Mucosa of descending colon (tissue), 3 donors: ENCODE measurements around the gene PRKCZ. TPM values are rescaled to one million over a fixed set of nuclear protein-coding genes. Genes with fewer than 3 reads are reported as not detected.

Source experiments
- ATAC-seq: fragments of 200-7000 bp; cut with Tn5 transposase; one replicate; pipeline ENCODE4 v1.9.1; 2020; ENCODE audit warnings: mild to moderate bottlenecking, moderate library complexity
- DNase-seq, 3 donors: peaks; one replicate each; pipeline ENCODE4 v3.0.0-alpha.2; 2020
- H3K36me3 ChIP-seq: fragments of 200-600 bp; one replicate; pipeline ENCODE4 v1.8.0; 2021; ENCODE audit warnings: low read depth, mild to moderate bottlenecking
- H3K4me1 ChIP-seq: fragments of 200-600 bp; one replicate; pipeline ENCODE4 v1.8.0; 2021; ENCODE audit warnings: low read depth, mild to moderate bottlenecking
- H3K4me3 ChIP-seq: fragments of 200-600 bp; one replicate; pipeline ENCODE4 v1.8.0; 2021; ENCODE audit warnings: mild to moderate bottlenecking
- H3K9me3 ChIP-seq: fragments of 200-600 bp; one replicate; pipeline ENCODE4 v1.8.0; 2021; ENCODE audit warnings: mild to moderate bottlenecking
- intact Hi-C, 2 donors: fragments of 100-400 bp; cut with DNase I in 1 of 2; cut with micrococcal nuclease in 1 of 2; formaldehyde crosslinking; loops; one replicate each; pipeline versions ENCODE4 v1.11.0 to v1.11.1; 2022; cut with DNase I, micrococcal nuclease
- total RNA-seq, 3 donors: library from RNA; stranded (reverse); fragmentation: NEBNext Ultra II Directional in 2 of 3; extraction: Animal tissue kit (Norgen Biotek cat#: 25700) in 2 of 3; gene quantifications; one replicate each; pipeline versions ENCODE4 v1.2.1 to v1.2.4, GENCODE V29; 2021 to 2023
- TF ChIP-seq, protein P1 (sequence below): fragments of 200-600 bp; IDR thresholded peaks from one replicate; pipeline ENCODE4 v1.8.0; 2022; ENCODE audit warnings: antibody characterized with exemption, mild to moderate bottlenecking
- donor health status: DM: no; HTN: no; CAD: no; lungs with moderate emphysema.
- donor health status: DM: no; HTN: no; CAD: no.
- donor health status: DM: no; HTN: yes; CAD: no.

The PRKCZ gene
- total RNA-seq, 3 donors from 2014 or later, result 38.9 to 80.2 (median 53.7) TPM

DNA sequence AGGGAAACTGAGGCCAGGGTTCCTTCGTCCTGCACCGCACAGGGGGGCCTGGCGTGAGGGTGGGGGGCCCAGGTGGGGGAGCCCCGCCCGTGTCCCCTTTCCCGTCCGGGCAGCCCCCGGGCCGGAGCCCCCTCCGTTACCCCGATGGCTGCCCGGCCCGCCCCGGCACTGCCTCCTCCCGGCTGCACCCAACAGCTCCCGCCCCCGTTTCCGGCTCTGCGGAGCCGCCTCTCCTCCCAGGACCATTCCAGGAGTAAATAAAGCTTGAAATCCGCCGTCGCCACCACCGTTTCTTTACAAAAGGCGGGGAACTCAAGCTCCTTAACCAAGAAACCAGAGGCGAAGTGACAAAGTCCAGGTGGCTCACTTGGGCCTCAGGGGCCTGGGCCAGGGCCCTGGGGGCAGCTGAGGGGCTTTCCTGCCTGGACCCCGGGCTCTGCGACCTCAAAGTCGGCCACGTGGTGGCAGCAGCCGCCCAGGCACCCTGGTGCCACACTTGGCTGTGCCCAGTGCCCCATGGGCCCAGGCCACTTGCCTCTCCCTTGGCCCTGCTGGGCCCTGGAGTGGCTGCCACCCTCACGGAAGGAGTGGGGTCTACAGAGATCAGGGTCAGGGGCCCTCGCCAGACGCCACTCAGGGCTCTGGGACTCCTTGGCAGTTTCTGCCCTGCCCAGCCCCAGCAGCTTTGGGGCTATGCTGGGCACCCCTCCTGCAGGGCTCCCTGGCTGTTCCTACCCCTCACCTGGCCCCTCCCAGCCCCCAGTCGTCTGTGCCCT is 144.9 kb downstream of the PRKCZ start:
- DNase-seq (peak; percentile 92 to 95 (median 94)), ATAC-seq (peak; percentile 77)
- Histone ChIP-seq H3K4me3 (peak overlapping the region; percentile 26), H3K36me3 (no peaks in the 10 kb centered on the region), H3K4me1 (peaks cover 42% of the 10 kb centered on the region), H3K9me3 (no peaks in the 10 kb centered on the region)
- intact Hi-C loops, result loop anchor here in 1 of 2 donors (5.0 kb wide), 1 partner anchor 182 kb away; no protein-coding TSS in a partner anchor
- TF ChIP-seq, protein P1, sequence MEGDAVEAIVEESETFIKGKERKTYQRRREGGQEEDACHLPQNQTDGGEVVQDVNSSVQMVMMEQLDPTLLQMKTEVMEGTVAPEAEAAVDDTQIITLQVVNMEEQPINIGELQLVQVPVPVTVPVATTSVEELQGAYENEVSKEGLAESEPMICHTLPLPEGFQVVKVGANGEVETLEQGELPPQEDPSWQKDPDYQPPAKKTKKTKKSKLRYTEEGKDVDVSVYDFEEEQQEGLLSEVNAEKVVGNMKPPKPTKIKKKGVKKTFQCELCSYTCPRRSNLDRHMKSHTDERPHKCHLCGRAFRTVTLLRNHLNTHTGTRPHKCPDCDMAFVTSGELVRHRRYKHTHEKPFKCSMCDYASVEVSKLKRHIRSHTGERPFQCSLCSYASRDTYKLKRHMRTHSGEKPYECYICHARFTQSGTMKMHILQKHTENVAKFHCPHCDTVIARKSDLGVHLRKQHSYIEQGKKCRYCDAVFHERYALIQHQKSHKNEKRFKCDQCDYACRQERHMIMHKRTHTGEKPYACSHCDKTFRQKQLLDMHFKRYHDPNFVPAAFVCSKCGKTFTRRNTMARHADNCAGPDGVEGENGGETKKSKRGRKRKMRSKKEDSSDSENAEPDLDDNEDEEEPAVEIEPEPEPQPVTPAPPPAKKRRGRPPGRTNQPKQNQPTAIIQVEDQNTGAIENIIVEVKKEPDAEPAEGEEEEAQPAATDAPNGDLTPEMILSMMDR, result peak; percentile 85

DNA sequence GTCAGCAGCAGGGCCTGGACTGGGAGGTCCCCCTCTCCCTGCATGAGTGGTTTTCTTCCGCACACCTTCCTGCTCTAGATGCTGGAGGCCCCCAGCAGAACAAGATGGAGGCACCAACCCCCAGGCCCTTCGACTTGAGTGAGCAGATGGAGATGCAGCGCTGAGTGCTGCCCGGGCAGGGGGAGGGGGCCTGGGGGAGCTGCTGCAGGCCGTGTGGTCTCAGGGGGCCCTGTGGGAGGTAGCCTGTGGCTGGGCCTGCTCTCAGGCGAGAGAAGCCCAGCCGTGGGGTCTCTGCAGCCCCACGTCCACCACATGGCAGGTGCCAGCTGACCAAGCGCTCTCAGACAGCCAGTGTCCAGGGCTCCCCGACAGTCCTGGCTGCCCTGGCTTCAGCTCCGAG is 145.6 kb downstream of the PRKCZ start:
- intact Hi-C loops, result loop anchor here in 1 of 2 donors (5.0 kb wide), 1 partner anchor 182 kb away; no protein-coding TSS in a partner anchor
- Histone ChIP-seq H3K9me3 (no peaks in the 10 kb centered on the region), H3K4me3 (no peak overlapping the region), H3K36me3 (no peaks in the 10 kb centered on the region), H3K4me1 (peaks cover 37% of the 10 kb centered on the region)
- no peak for ATAC-seq
- TF ChIP-seq, protein P1, result no peak
- no peak for DNase-seq

DNA sequence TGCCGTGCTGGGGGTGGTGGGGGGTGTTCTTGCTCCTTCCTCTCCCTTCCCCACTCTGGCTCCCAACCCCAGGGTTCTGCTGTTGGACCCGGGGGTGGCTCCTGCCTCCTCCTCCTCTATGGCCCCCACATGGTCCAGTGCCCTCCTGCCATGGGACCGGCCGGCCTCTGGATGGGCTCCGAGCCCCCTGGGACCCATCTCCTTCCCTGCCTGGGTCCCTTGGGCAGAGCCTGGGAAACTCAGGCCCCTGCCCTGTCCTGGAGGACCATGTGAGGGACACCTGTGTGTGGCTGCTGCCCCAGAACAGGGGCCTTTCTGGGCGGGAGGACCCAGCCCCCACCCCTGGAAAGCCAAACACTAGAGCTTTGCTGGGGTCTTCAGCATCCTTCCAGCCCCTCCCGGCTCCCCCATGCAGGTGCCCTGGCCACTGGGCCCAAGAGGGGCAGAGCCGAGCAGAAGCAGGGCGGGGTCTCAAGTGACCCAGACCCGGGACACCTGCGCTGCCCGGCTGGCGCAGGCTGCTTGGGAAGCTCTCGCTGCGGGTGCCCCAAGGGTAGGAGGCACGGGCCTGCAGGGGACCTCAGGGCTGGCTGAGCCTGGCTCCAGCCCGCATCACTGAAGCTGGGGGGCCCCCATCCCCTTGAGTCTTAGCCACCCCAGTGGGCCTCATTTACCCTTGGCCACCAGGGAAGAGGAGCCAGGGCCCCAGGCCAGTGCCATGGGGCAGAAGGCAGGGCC is 146.9 kb downstream of the PRKCZ start:
- ATAC-seq (no peak), DNase-seq (no peak)
- intact Hi-C loops, result loop anchor here in 1 of 2 donors (5.0 kb wide), 1 partner anchor 180 kb away; no protein-coding TSS in a partner anchor
- H3K36me3 ChIP-seq, result no peaks in the 10 kb centered on the region
- peaks cover 35% of the 10 kb centered on the region for H3K4me1 ChIP-seq
- TF ChIP-seq, protein P1, result no peak
- H3K9me3 ChIP-seq, result no peaks in the 10 kb centered on the region
- H3K4me3 ChIP-seq, result no peak overlapping the region

DNA sequence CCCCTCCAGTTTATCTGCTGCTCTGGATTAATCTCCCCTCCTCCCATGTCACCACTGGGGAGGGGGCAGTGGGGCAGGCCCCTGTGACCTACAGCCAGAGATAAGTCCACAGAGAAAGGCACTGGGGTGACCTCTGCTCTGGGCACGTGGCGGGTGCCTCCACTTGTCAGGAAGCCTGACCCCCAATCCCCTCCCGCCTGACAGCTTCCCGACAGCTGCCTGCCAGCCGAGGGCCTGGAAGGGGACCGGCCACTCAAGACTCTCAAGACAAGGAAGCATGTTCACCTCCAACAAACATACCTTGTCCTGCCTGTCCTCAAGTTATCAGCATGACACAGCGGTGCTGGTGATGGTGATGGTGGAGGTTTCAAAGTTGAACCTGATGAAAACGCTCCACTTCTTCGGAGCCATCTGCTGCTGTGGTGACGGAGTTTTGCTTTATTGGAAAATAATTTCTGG is 147.5 kb downstream of the PRKCZ start:
- Histone ChIP-seq H3K36me3 (no peaks in the 10 kb centered on the region), H3K9me3 (no peaks in the 10 kb centered on the region), H3K4me1 (peaks cover 35% of the 10 kb centered on the region), H3K4me3 (no peak overlapping the region)
- intact Hi-C loops, result loop anchor here in 1 of 2 donors (5.0 kb wide), 1 partner anchor 180 kb away; no protein-coding TSS in a partner anchor
- ATAC-seq, result no peak
- TF ChIP-seq, protein P1, result no peak
- no peak for DNase-seq

DNA sequence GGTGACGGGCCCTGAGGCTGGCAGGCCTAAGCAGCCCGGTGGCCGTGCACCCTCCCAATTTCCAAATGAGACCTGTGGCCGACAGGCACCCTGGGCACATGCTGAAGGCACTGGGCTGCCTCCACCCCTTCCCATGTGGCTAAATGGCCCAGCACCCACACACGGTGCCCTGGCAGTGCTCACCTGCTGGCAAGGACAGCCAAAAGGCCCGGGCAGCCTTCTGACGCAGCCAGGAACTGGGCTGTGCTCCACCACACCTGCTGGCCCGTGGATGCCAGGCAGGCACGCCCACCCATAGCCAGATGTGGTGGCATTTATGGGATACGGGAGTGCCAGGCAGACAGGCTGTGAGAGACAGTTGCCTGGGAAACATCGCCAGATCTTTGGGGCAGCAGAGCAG is 148.4 kb downstream of the PRKCZ start:
- Histone ChIP-seq H3K9me3 (no peaks in the 10 kb centered on the region), H3K4me3 (no peak overlapping the region), H3K36me3 (no peaks in the 10 kb centered on the region), H3K4me1 (peaks cover 35% of the 10 kb centered on the region)
- intact Hi-C loops, result loop anchor here in 1 of 2 donors (5.0 kb wide), 1 partner anchor 179 kb away; no protein-coding TSS in a partner anchor
- ATAC-seq, result peak; percentile 54
- TF ChIP-seq, protein P1, result no peak
- DNase-seq, result peak; percentile 78 to 85 (median 78)
